ENCODE results near the gene DDX17. TPM values are rescaled to one million over a fixed set of nuclear protein-coding genes. Genes with fewer than 3 reads are reported as not detected.

DDX17 gene
- total and polyA plus RNA-seq, 9 of the 15 experiments (the other 6 are each of a cell fraction or from before 2014, with no cell fraction given): 17.6 to 421 (median 189) TPM

- FAIRE-seq: no peak
- peak overlapping the region; percentile 77 for H2AFZ ChIP-seq (ENCODE audit: low read depth, low read length)
- intact Hi-C loops (cut with micrococcal nuclease): no loop called here
- peak; percentile 51; the same call in 2 of the 3 replicates for ATAC-seq
- ChIA-PET POLR2A (interaction anchor here (0.7 to 2.5 kb wide), 3 partner anchors 10 to 640 kb away, joined by 3 to 11 read pairs (median 6); no protein-coding TSS in a partner anchor), CTCF (ENCODE audit: low intra/inter-chr PET ratio) (no interaction called here)
- H4K20me1 ChIP-seq (replicated peaks; ENCODE audit: control insufficient read depth, insufficient read depth, low read length): no peaks in the 10 kb centered on the region
- H3K9ac ChIP-seq (ENCODE audit: insufficient read depth in 1 of 2, low read depth in 2 of 2, low read length in 2 of 2): peak overlapping the region in 1 of 2 experiments; percentile 45; a peak in 1 of 4 replicates
- H3K9me1 ChIP-seq (ENCODE audit: control insufficient read depth, insufficient read depth, low read length): no peaks in the 10 kb centered on the region
- no peaks in the 10 kb centered on the region for H3K36me3 ChIP-seq (ENCODE audit: control insufficient read depth, insufficient read depth, low read length)
- no peaks in the 10 kb centered on the region for H3K27me3 ChIP-seq (ENCODE audit: control insufficient read depth in 2 of 2, insufficient read depth in 2 of 2, low read length in 2 of 2)
- H3K4me1 ChIP-seq (replicated peaks in 1 of 2; ENCODE audit: control insufficient read depth in 2 of 2, insufficient read depth in 2 of 2, low read length in 2 of 2): no peaks in the 10 kb centered on the region; a peak in 2 of 5 replicates
- WGBS (ENCODE audit: insufficient coverage, low coverage, missing lambda C conversion rate): 21% methylated on average over 3 of the region's 3 CpGs
- H3K4me3 ChIP-seq: no peak overlapping the region
- no peak overlapping the region for H3K4me2 ChIP-seq (ENCODE audit: insufficient read depth, low read length)
- in situ Hi-C loops (cut with MboI): no loop called here
- peak overlapping the region; percentile 52; the same call in 2 of the 3 replicates for H3K27ac ChIP-seq (ENCODE audit: extremely low read depth, low read depth, low read length)
- no TSS peak for BruUV-seq (replicated peaks)
- no peak for DNase-seq (ENCODE audit: extremely low read depth in 1 of 4, low spot score in 3 of 4)
- no peaks in the 10 kb centered on the region for H3K9me3 ChIP-seq (replicated peaks; ENCODE audit: control insufficient read depth, insufficient read depth, low read depth, low read length)
- H3K79me2 ChIP-seq (ENCODE audit: control insufficient read depth, insufficient read depth, low read length): no peaks in the 10 kb centered on the region
- TF ChIP-seq ZNF143 (CRISPR knock-in tag; IDR thresholded peaks at IDR 0.05) (no peak), NR3C1 (CRISPR knock-in tag; IDR thresholded peaks at IDR 0.05) (no peak), FIP1L1 (IDR thresholded peaks at IDR 0.05; ENCODE audit: low read depth, low read length, poor library complexity, severe bottlenecking) (no peak), PRDM10 (IDR thresholded peaks at IDR 0.05; ENCODE audit: partially characterized antibody) (no peak), CBFA2T2 (conservative IDR thresholded peaks at IDR 0.05) (no peak), DEAF1 (CRISPR knock-in tag; IDR thresholded peaks at IDR 0.05) (no peak), ZHX1 (conservative IDR thresholded peaks at IDR 0.05; ENCODE audit: low read length) (no peak), NFXL1 (CRISPR knock-in tag; IDR thresholded peaks at IDR 0.05) (no peak), MBD1 (CRISPR knock-in tag; IDR thresholded peaks at IDR 0.05) (no peak), STAG1 (CRISPR knock-in tag; IDR thresholded peaks at IDR 0.05; ENCODE audit: borderline replicate concordance) (no peak), TEAD1 (CRISPR knock-in tag; IDR thresholded peaks at IDR 0.05) (no peak), HDAC6 (IDR thresholded peaks at IDR 0.05; ENCODE audit: low read depth, low read length) (no peak), ZNF408 (CRISPR knock-in tag; IDR thresholded peaks at IDR 0.05; ENCODE audit: low read depth) (no peak)
Measured at GRCh38 chr22:38524429-38524828, 18.3 kb upstream of the DDX17 start.
